NB4 (cell line): Measurements from ENCODE around the gene PRKG2.

ENCODE experiments used
- DNase-seq: peaks from one replicate; pipeline ENCODE4 v3.0.0; 2010; ENCODE audit warnings: low read depth
- H3K4me3 ChIP-seq: one replicate; pipeline ENCODE4 v1.5.1; 2011; ENCODE audit warnings: mild to moderate bottlenecking, low read depth, low read length, moderate library complexity
- CTCF ChIP-seq: IDR thresholded peaks from one replicate; pipeline ENCODE4 v1.5.1; 2012; ENCODE audit warnings: low read depth, low read length
- MAX ChIP-seq: IDR thresholded peaks from 2 replicates; pipeline ENCODE4 v1.6.1; 2011; ENCODE audit warnings: low read depth, low read length
- MYC ChIP-seq: IDR thresholded peaks from 2 replicates; pipeline ENCODE4 v1.6.1; 2011; ENCODE audit warnings: low read depth, low read length
- POLR2A ChIP-seq: IDR thresholded peaks from 2 replicates; pipeline ENCODE4 v1.6.1; 2011; ENCODE audit warnings: mild to moderate bottlenecking; ENCODE audit not compliant: insufficient read length; ENCODE audit errors: extremely low read depth

Gene PRKG2

GRCh38 chr4:81173213-81173612 is 41.8 kb downstream of the PRKG2 start:
- no peak overlapping the region for H3K4me3 ChIP-seq
- TF ChIP-seq POLR2A, result no peak
- TF ChIP-seq MYC, result no peak
- TF ChIP-seq CTCF, result no peak
- no peak for TF ChIP-seq MAX
- no peak for DNase-seq

- DNase-seq, result no peak
- no peak overlapping the region for H3K4me3 ChIP-seq
- no peak for TF ChIP-seq MAX
- no peak for TF ChIP-seq MYC
- TF ChIP-seq POLR2A, result no peak
- TF ChIP-seq CTCF, result no peak
Measured at GRCh38 chr4:81166458-81167160, 48.4 kb downstream of the PRKG2 start.

- TF ChIP-seq CTCF (no peak), POLR2A (no peak), MYC (no peak), MAX (no peak)
- DNase-seq, result no peak
Measured at GRCh38 chr4:81165861-81166430, 49.1 kb downstream of the PRKG2 start.

GRCh38 chr4:81164623-81165416 is 50.2 kb downstream of the PRKG2 start:
- H3K4me3 ChIP-seq, result no peak overlapping the region
- no peak for DNase-seq

More at GRCh38 chr4:81165861-81166430, 49.1 kb downstream of the PRKG2 start:
- no peak overlapping the region for H3K4me3 ChIP-seq

GRCh38 chr4:81164126-81164525 is 50.9 kb downstream of the PRKG2 start:
- TF ChIP-seq CTCF (no peak), MAX (no peak)
- no peak for DNase-seq
- H3K4me3 ChIP-seq, result no peak overlapping the region

More at GRCh38 chr4:81164623-81165416, 50.2 kb downstream of the PRKG2 start:
- TF ChIP-seq CTCF (no peak), MYC (no peak), POLR2A (no peak), MAX (no peak)
